Epithelial cell of prostate (primary cell): ENCODE measurements around the gene MTURN.
"Not testable (repeated sequence)": the region's sequence is repeated elsewhere in the genome, so short reads cannot be mapped to it uniquely, and the experiment has no call there.

Experiments used
- DNase-seq: peaks from one replicate; pipeline ENCODE4 v3.0.0-alpha.2; 2011; ENCODE audit warnings: low read depth, low spot score
- H3K27ac ChIP-seq: fragments of 450-650 bp; 2 replicates; pipeline ENCODE4 v1.5.1; 2017; ENCODE audit warnings: mild to moderate bottlenecking

The MTURN gene

GRCh38 chr7:30134611-30135300, at the start of gene MTURN:
Gene MTURN, plus strand, starts transcription at chr7:30134986. Its CDS starts 151 bp downstream, at chr7:30135137.
- H3K27ac ChIP-seq: peak within 1 kb of the TSS; percentile 65
- peak; percentile 37 for DNase-seq

GRCh38 chr7:30086529-30086928, 48.3 kb upstream of the MTURN start:
- no peak overlapping the region for H3K27ac ChIP-seq

GRCh38 chr7:30087371-30087770, 47.4 kb upstream of the MTURN start:
- no peak overlapping the region for H3K27ac ChIP-seq

More at GRCh38 chr7:30086529-30086928, 48.3 kb upstream of the MTURN start:
- no peak for DNase-seq

GRCh38 chr7:30088362-30088761, 46.4 kb upstream of the MTURN start:
- no peak for DNase-seq
- no peak overlapping the region for H3K27ac ChIP-seq

More at GRCh38 chr7:30087371-30087770, 47.4 kb upstream of the MTURN start:
- no peak for DNase-seq

- H3K27ac ChIP-seq: no peak overlapping the region
- no peak for DNase-seq
Measured at GRCh38 chr7:30090111-30090510, 44.7 kb upstream of the MTURN start.

- H3K27ac ChIP-seq: no peak overlapping the region
- no peak for DNase-seq
Measured at GRCh38 chr7:30091491-30091912, 43.3 kb upstream of the MTURN start.

- H3K27ac ChIP-seq: no peak overlapping the region
- no peak for DNase-seq
Measured at GRCh38 chr7:30091987-30092386, 42.8 kb upstream of the MTURN start.

- DNase-seq: no peak
Measured at GRCh38 chr7:30093420-30093952, 41.3 kb upstream of the MTURN start.

GRCh38 chr7:30098599-30098998, 36.2 kb upstream of the MTURN start:
- not testable (repeated sequence) for H3K27ac ChIP-seq, DNase-seq

More at GRCh38 chr7:30093420-30093952, 41.3 kb upstream of the MTURN start:
- H3K27ac ChIP-seq: no peak overlapping the region

- no peak for DNase-seq
- no peak overlapping the region for H3K27ac ChIP-seq
Measured at GRCh38 chr7:30102281-30102680, 32.5 kb upstream of the MTURN start.

GRCh38 chr7:30104157-30104556, 30.6 kb upstream of the MTURN start:
- no peak overlapping the region for H3K27ac ChIP-seq
- DNase-seq: no peak

- H3K27ac ChIP-seq: no peak overlapping the region
- DNase-seq: no peak
Measured at GRCh38 chr7:30112103-30112713, 22.6 kb upstream of the MTURN start.

GRCh38 chr7:30113144-30113543, 21.6 kb upstream of the MTURN start:
- no peak overlapping the region for H3K27ac ChIP-seq
- no peak for DNase-seq

- H3K27ac ChIP-seq: no peak overlapping the region
- no peak for DNase-seq
Measured at GRCh38 chr7:30114536-30115238, 20.1 kb upstream of the MTURN start.

GRCh38 chr7:30115709-30116297, 19.0 kb upstream of the MTURN start:
- no peak for DNase-seq
- H3K27ac ChIP-seq: no peak overlapping the region

- H3K27ac ChIP-seq: no peak overlapping the region
Measured at GRCh38 chr7:30116771-30117170, 18.0 kb upstream of the MTURN start.

GRCh38 chr7:30117896-30118295, 16.9 kb upstream of the MTURN start:
- DNase-seq: no peak
- H3K27ac ChIP-seq: no peak overlapping the region

More at GRCh38 chr7:30116771-30117170, 18.0 kb upstream of the MTURN start:
- no peak for DNase-seq

- no peak overlapping the region for H3K27ac ChIP-seq
- DNase-seq: no peak
Measured at GRCh38 chr7:30119890-30120577, 14.8 kb upstream of the MTURN start.

- no peak for DNase-seq
Measured at GRCh38 chr7:30133736-30134610, 813 bp upstream of the MTURN start.

More at GRCh38 chr7:30133736-30134610, 813 bp upstream of the MTURN start:
- H3K27ac ChIP-seq: peak overlapping the region; percentile 65
